Adrenal gland (tissue), 5 donors: ENCODE measurements around the gene SERTM2.

ENCODE experiments used
- POLR2A ChIP-seq, 2 donors: fragments of 450-650 bp; IDR thresholded peaks; one replicate each; pipeline ENCODE4 v1.6.1; 2017; ENCODE audit warnings: antibody characterized with exemption in 2 of 2, mild to moderate bottlenecking in 2 of 2, moderate library complexity in 1 of 2
- TF ChIP-seq, protein P1 (sequence below), 6 experiments: fragments of 450-650 bp in 4 of 6; fragments of 200-600 bp in 2 of 6; sonication (generic) in 1 of 6; IDR thresholded peaks; 1 replicate in 5 of 6; 2 replicates in 1 of 6; pipeline versions ENCODE4 v1.5.1 to v1.8.0; 2016 to 2021; ENCODE audit warnings: antibody characterized with exemption in 6 of 6, mild to moderate bottlenecking in 2 of 6, moderate library complexity in 1 of 6
- donor health status: DM: no; HTN: no; CAD: no.

DNA sequence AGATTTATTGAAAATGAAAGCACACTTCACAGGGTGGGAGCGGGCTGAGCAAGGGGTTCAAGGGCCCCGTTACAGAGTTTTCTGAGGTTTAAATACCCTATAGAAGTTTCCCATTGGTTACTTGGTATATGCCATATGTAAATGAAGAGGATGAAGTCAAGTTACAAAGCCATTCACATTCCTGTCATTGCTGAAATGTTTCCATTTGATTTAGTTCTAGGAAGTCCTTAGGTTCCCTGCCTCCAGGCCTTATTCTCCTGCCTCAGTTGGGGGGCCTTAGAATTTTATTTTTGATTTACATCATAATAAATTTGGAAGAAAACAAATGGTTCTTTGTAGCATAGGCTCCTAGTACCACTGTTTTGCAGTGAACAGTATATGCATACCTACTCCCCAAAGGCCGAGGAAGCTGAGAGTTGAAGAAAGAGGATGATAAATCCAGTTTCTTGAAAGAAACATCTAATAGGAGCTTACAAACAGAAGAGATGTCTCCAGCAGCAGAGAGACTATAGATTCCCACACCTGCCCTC lies 31.8 kb downstream of the SERTM2 start:
- TF ChIP-seq, protein P1, sequence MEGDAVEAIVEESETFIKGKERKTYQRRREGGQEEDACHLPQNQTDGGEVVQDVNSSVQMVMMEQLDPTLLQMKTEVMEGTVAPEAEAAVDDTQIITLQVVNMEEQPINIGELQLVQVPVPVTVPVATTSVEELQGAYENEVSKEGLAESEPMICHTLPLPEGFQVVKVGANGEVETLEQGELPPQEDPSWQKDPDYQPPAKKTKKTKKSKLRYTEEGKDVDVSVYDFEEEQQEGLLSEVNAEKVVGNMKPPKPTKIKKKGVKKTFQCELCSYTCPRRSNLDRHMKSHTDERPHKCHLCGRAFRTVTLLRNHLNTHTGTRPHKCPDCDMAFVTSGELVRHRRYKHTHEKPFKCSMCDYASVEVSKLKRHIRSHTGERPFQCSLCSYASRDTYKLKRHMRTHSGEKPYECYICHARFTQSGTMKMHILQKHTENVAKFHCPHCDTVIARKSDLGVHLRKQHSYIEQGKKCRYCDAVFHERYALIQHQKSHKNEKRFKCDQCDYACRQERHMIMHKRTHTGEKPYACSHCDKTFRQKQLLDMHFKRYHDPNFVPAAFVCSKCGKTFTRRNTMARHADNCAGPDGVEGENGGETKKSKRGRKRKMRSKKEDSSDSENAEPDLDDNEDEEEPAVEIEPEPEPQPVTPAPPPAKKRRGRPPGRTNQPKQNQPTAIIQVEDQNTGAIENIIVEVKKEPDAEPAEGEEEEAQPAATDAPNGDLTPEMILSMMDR (IDR thresholded peaks at IDR 0.05), result no peak
- TF ChIP-seq POLR2A (IDR thresholded peaks at IDR 0.05), result no peak
